Erythroblast (primary cell): ENCODE results near the gene ORAI1.

Source experiments
- GATA1 ChIP-seq: IDR thresholded peaks from 2 replicates; pipeline ENCODE4 v1.6.1; 2011; ENCODE audit warnings: low read depth, mild to moderate bottlenecking, control low read depth, low read length, moderate library complexity
- POLR2A ChIP-seq: IDR thresholded peaks from 2 replicates; pipeline ENCODE4 v1.6.1; 2011; ENCODE audit warnings: mild to moderate bottlenecking, low read length

DNA sequence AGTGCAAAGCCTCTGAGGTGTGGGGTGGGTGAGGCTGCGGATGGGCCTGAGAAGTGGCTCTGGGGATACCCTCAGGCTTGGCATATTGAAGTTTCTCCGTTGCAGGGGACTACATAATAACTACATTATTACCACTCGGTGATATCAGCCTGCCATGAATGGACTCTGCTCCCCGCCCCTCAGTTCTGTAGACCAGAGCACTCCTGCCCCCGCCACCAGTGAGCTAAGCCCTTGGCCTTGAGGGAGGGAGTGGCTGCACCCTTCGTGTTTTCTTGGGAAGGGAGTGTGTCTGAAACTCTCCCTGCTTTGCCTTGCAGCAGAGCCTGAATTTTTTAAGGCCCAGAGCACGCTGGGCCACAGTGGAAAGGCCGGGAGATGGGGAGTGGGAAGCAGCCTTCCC, 1.7 kb downstream of the ORAI1 start:
- no peak for TF ChIP-seq POLR2A
- TF ChIP-seq GATA1, result no peak
